Naive thymus-derived CD4-positive, alpha-beta T cell (primary cell): ENCODE measurements around the gene EHMT2. TPM values are rescaled to one million over a fixed set of nuclear protein-coding genes. Genes with fewer than 3 reads are reported as not detected.
A peak's percentile ranks its signal among the peaks of the same experiment; 100 is the strongest.
"Not testable (repeated sequence)": the region's sequence is repeated elsewhere in the genome, so short reads cannot be mapped to it uniquely, and the experiment has no call there.

Experiments used
- ATAC-seq: fragments of 150-1000 bp; cut with Tn5 transposase; 2 replicates; pipeline ENCODE4 v1.10.0; 2021; ENCODE audit warnings: mild to moderate bottlenecking, moderate library complexity
- CTCF ChIA-PET: fragments of 350-600 bp; sonication (Branson Sonifier 250); formaldehyde crosslinking; loops from one replicate; lab custom pipeline; 2021; ENCODE audit warnings: antibody characterized with exemption; lab: Charles Lee
- POLR2A ChIA-PET: fragments of 350-600 bp; sonication (Branson Sonifier 250); formaldehyde crosslinking; loops from one replicate; lab custom pipeline; 2021; ENCODE audit warnings: antibody characterized with exemption, inconsistent platforms; lab: Charles Lee
- DNase-seq, 9 donors: peaks; one replicate each; pipeline versions ENCODE4 v3.0.0 to v3.0.0-alpha.2; 2020 to 2022; ENCODE audit warnings: mixed read lengths in 1 of 9
- H3K27ac ChIP-seq: one replicate; pipeline ENCODE4 v1.7.0; 2013; ENCODE audit warnings: mild to moderate bottlenecking, low read depth, low read length, moderate library complexity
- H3K27me3 ChIP-seq, 2 donors: one replicate each; pipeline ENCODE4 v1.7.0; 2013; ENCODE audit warnings: low read length in 2 of 2, mild to moderate bottlenecking in 2 of 2, moderate library complexity in 2 of 2; ENCODE audit not compliant: control insufficient read depth in 2 of 2, insufficient read depth in 2 of 2
- H3K36me3 ChIP-seq, 3 experiments: 1 replicate in 2 of 3; 2 replicates in 1 of 3; pipeline ENCODE4 v1.7.0; 2013; ENCODE audit warnings: low read length in 3 of 3, mild to moderate bottlenecking in 3 of 3, moderate library complexity in 1 of 3; ENCODE audit not compliant: insufficient read depth in 3 of 3, control insufficient read depth in 2 of 3
- H3K4me1 ChIP-seq, 2 donors: one replicate each; pipeline ENCODE4 v1.7.0; 2013; ENCODE audit warnings: low read length in 2 of 2, mild to moderate bottlenecking in 2 of 2, moderate library complexity in 1 of 2; ENCODE audit not compliant: control insufficient read depth in 2 of 2, insufficient read depth in 2 of 2
- H3K4me3 ChIP-seq: 2 replicates; pipeline ENCODE4 v1.7.0; 2013; ENCODE audit warnings: mild to moderate bottlenecking, low read length
- H3K9me3 ChIP-seq, 3 experiments: 1 replicate in 2 of 3; 2 replicates in 1 of 3; pipeline ENCODE4 v1.7.0; 2013; ENCODE audit warnings: low read length in 3 of 3; ENCODE audit not compliant: control insufficient read depth in 2 of 3
- H3K27ac Mint-ChIP-seq, 9 donors: one replicate each; pipeline ENCODE4 v1.8.0; 2020 to 2022; ENCODE audit warnings: mixed read lengths in 9 of 9, mild to moderate bottlenecking in 8 of 9, moderate library complexity in 5 of 9, inconsistent platforms in 2 of 9
- H3K27me3 Mint-ChIP-seq, 5 donors: one replicate each; pipeline ENCODE4 v1.8.0; 2021 to 2022; ENCODE audit warnings: mixed read lengths in 5 of 5, mild to moderate bottlenecking in 1 of 5
- H3K36me3 Mint-ChIP-seq, 5 donors: one replicate each; pipeline ENCODE4 v1.8.0; 2020 to 2022; ENCODE audit warnings: mixed read lengths in 5 of 5, mild to moderate bottlenecking in 3 of 5, inconsistent platforms in 1 of 5
- H3K4me1 Mint-ChIP-seq, 7 donors: one replicate each; pipeline ENCODE4 v1.8.0; 2020 to 2022; ENCODE audit warnings: mixed read lengths in 7 of 7, mild to moderate bottlenecking in 3 of 7, inconsistent platforms in 1 of 7
- H3K4me3 Mint-ChIP-seq, 10 donors: one replicate each; pipeline ENCODE4 v1.8.0; 2020 to 2022; ENCODE audit warnings: mild to moderate bottlenecking in 10 of 10, mixed read lengths in 10 of 10, moderate library complexity in 6 of 10, inconsistent platforms in 2 of 10
- H3K9me3 Mint-ChIP-seq, 11 donors: one replicate each; pipeline ENCODE4 v1.8.0; 2020 to 2022; ENCODE audit warnings: mixed read lengths in 11 of 11, mild to moderate bottlenecking in 4 of 11, inconsistent platforms in 1 of 11, moderate library complexity in 1 of 11
- intact Hi-C, 2 donors: fragments of 100-400 bp; cut with micrococcal nuclease; formaldehyde crosslinking; loops; one replicate each; pipeline ENCODE4 v1.15.1; 2023
- polyA plus RNA-seq, 2 donors: library from polyadenylated mRNA; unstranded; fragments of 300-500 nt; fragmentation: Illumina TruSeq; gene quantifications; one replicate each; pipeline ENCODE4 v1.2.3, GENCODE V29; 2021
- total RNA-seq, 6 experiments: library from RNA in 5 of 6; stranded (reverse) in 5 of 6; gene quantifications; 1 replicate in 5 of 6; 2 replicates in 1 of 6; pipeline ENCODE4 v1.2.3 and lab custom pipeline; 2021 to 2026

EHMT2 gene
- total and polyA plus RNA-seq, 7 experiments from 2014 or later, result 37.3 to 94.2 (median 66.5) TPM

- Mint-ChIP-seq H3K4me1 (peaks cover 0 to 7% (median 0%) of the 10 kb centered on the region in 7 donors), H3K4me3 (no peak overlapping the region), H3K27ac (no peak overlapping the region), H3K36me3 (no peaks in the 10 kb centered on the region), H3K9me3 (no peaks in the 10 kb centered on the region), H3K27me3 (peaks cover 0 to 3% (median 0%) of the 10 kb centered on the region in 5 donors)
- H3K27me3 ChIP-seq, result no peaks in the 10 kb centered on the region
- no peak overlapping the region for H3K4me3 ChIP-seq
- intact Hi-C loops, result no loop called here
- POLR2A ChIA-PET, result no interaction called here
- DNase-seq (no peak), ATAC-seq (no peak)
- H3K36me3 ChIP-seq, result no peaks in the 10 kb centered on the region
- no peaks in the 10 kb centered on the region for H3K9me3 ChIP-seq
- no peaks in the 10 kb centered on the region for H3K4me1 ChIP-seq
- H3K27ac ChIP-seq, result no peak overlapping the region
- CTCF ChIA-PET, result no interaction called here
These were observed 26.3 kb downstream of the EHMT2 start for GRCh38 chr6:31871046-31871659.

- Histone ChIP-seq H3K9me3 (no peaks in the 10 kb centered on the region), H3K27ac (no peak overlapping the region), H3K27me3 (no peaks in the 10 kb centered on the region), H3K4me1 (no peaks in the 10 kb centered on the region), H3K36me3 (no peaks in the 10 kb centered on the region), H3K4me3 (no peak overlapping the region)
- H3K9me3 Mint-ChIP-seq, result no peaks in the 10 kb centered on the region
- peaks cover 0 to 7% (median 0%) of the 10 kb centered on the region in 7 donors for H3K4me1 Mint-ChIP-seq
- no peak overlapping the region for H3K27ac Mint-ChIP-seq
- CTCF ChIA-PET, result no interaction called here
- H3K4me3 Mint-ChIP-seq, result no peak overlapping the region
- DNase-seq (no peak), ATAC-seq (no peak)
- POLR2A ChIA-PET, result no interaction called here
- intact Hi-C loops, result no loop called here
- H3K27me3 Mint-ChIP-seq, result peaks cover 0 to 3% (median 0%) of the 10 kb centered on the region in 5 donors
- no peaks in the 10 kb centered on the region for H3K36me3 Mint-ChIP-seq
These were observed 27.0 kb downstream of the EHMT2 start for GRCh38 chr6:31870385-31870921.

GRCh38 chr6:31869343-31869742, 28.2 kb downstream of the EHMT2 start:
- H3K4me3 ChIP-seq, result no peak overlapping the region
- intact Hi-C loops, result loop anchor here (10.0 kb wide), 2 partner anchors 105 to 375 kb away; partner anchors contain the start of genes DXO (in 1 of the 2) and MICB (in 1 of the 2)
- H3K27me3 Mint-ChIP-seq, result peaks cover 0 to 3% (median 0%) of the 10 kb centered on the region in 5 donors

DNA sequence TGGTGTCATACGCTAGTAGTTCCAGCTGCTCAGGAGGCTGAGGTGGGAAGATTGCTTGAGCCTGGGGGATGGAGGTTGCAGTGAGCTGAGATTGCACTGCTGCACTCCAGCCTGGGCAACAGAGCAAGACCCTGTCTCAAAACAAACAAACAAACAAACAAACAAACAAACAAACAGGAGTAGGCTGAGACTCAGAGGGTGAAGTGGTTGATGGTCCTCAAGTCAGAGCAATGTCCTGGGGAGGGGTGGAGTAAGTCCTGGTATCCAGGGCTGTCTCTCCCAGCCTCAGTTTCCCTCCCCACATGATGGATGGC, 28.9 kb downstream of the EHMT2 start:
- intact Hi-C loops, result loop anchor here (10.0 kb wide), 2 partner anchors 106 to 374 kb away; partner anchors contain the start of genes DXO (in 1 of the 2) and MICB (in 1 of the 2)
- H3K27me3 Mint-ChIP-seq, DNase-seq, H3K4me3 ChIP-seq, H3K9me3 ChIP-seq, H3K27me3 ChIP-seq, CTCF ChIA-PET, H3K4me1 ChIP-seq, H3K36me3 Mint-ChIP-seq, H3K36me3 ChIP-seq, H3K9me3 Mint-ChIP-seq, ATAC-seq, H3K4me3 Mint-ChIP-seq, H3K27ac Mint-ChIP-seq, H3K27ac ChIP-seq: not testable (repeated sequence)
- peaks cover 0 to 10% (median 3%) of the 10 kb centered on the region in 7 donors for H3K4me1 Mint-ChIP-seq
- POLR2A ChIA-PET, result interaction anchor here (0.6 to 0.7 kb wide), 2 partner anchors 17 to 29 kb away, joined by 3 read pairs; partner anchors contain the start of gene EHMT2

More at GRCh38 chr6:31869343-31869742, 28.2 kb downstream of the EHMT2 start:
- no peak overlapping the region for H3K4me3 Mint-ChIP-seq
- no peaks in the 10 kb centered on the region for H3K9me3 Mint-ChIP-seq
- H3K27me3 ChIP-seq, result no peaks in the 10 kb centered on the region
- DNase-seq, result no peak
- POLR2A ChIA-PET, result interaction anchor here (0.6 kb wide), 1 partner anchor 143 kb away, joined by 3 read pairs; no protein-coding TSS in a partner anchor
- no peaks in the 10 kb centered on the region for H3K36me3 ChIP-seq
- peaks cover 0 to 1% of the 10 kb centered on the region in 2 donors for H3K4me1 ChIP-seq
- no peak overlapping the region for H3K27ac Mint-ChIP-seq
- no peak overlapping the region for H3K27ac ChIP-seq
- peaks cover 0 to 9% (median 3%) of the 10 kb centered on the region in 7 donors for H3K4me1 Mint-ChIP-seq
- no peak for ATAC-seq
- CTCF ChIA-PET, result no interaction called here
- no peaks in the 10 kb centered on the region for H3K9me3 ChIP-seq
- H3K36me3 Mint-ChIP-seq, result no peaks in the 10 kb centered on the region

- Histone ChIP-seq H3K27ac (no peak overlapping the region), H3K4me3 (no peak overlapping the region), H3K36me3 (peaks cover 0 to 9% (median 0%) of the 10 kb centered on the region in 3 experiments), H3K4me1 (peaks cover 8 to 15% of the 10 kb centered on the region in 2 donors), H3K27me3 (no peaks in the 10 kb centered on the region), H3K9me3 (no peaks in the 10 kb centered on the region)
- ATAC-seq (no peak), DNase-seq (no peak)
- peak overlapping the region in 1 of 10 donors; percentile 90 for H3K4me3 Mint-ChIP-seq
- H3K27ac Mint-ChIP-seq, result peak overlapping the region in 2 of 9 donors; percentile 9 to 31
- intact Hi-C loops, result loop anchor here (10.0 kb wide), 2 partner anchors 109 to 371 kb away; partner anchors contain the start of genes DXO (in 1 of the 2) and MICB (in 1 of the 2)
- POLR2A ChIA-PET, result interaction anchor here (0.5 kb wide), 1 partner anchor 154 kb away, joined by 3 read pairs; no protein-coding TSS in a partner anchor
- peaks cover 14 to 29% (median 20%) of the 10 kb centered on the region in 7 donors for H3K4me1 Mint-ChIP-seq
- CTCF ChIA-PET, result interaction anchor here (0.6 kb wide), 1 partner anchor 736 kb away, joined by 5 read pairs; no protein-coding TSS in a partner anchor
- H3K36me3 Mint-ChIP-seq, result peaks cover 0 to 2% (median 0%) of the 10 kb centered on the region in 5 donors
- peaks cover 0 to 4% (median 0%) of the 10 kb centered on the region in 11 donors for H3K9me3 Mint-ChIP-seq
- H3K27me3 Mint-ChIP-seq, result peaks cover 0 to 2% (median 0%) of the 10 kb centered on the region in 5 donors
These were observed 32.0 kb downstream of the EHMT2 start for GRCh38 chr6:31865205-31866118.

- H3K27me3 Mint-ChIP-seq, result peaks cover 0 to 2% (median 0%) of the 10 kb centered on the region in 5 donors
- ATAC-seq, result no peak
- intact Hi-C loops, result loop anchor here (1.0 to 10.0 kb wide), 5 partner anchors 110 to 708 kb away; partner anchors contain the start of genes ATP6V1G2 (in 1 of the 2), CCHCR1 (in 1 of the 2), DXO (in 1 of the 2) and MICB (in 1 of the 2)
These were observed 32.7 kb downstream of the EHMT2 start for GRCh38 chr6:31864818-31865204.

More at GRCh38 chr6:31864818-31865204, 32.7 kb downstream of the EHMT2 start:
- Mint-ChIP-seq H3K4me1 (peaks cover 14 to 29% (median 20%) of the 10 kb centered on the region in 7 donors), H3K4me3 (peak overlapping the region in 4 of 10 donors; percentile 90 to 95 (median 93)), H3K9me3 (peaks cover 0 to 6% (median 0%) of the 10 kb centered on the region in 11 donors), H3K27ac (peak overlapping the region in 2 of 9 donors; percentile 31 to 95), H3K36me3 (peaks cover 0 to 5% (median 0%) of the 10 kb centered on the region in 5 donors)
- POLR2A ChIA-PET, result interaction anchor here (0.5 to 1.3 kb wide), 5 partner anchors 10 to 323 kb away, joined by 3 to 4 read pairs (median 3); no protein-coding TSS in a partner anchor
- peaks cover 8 to 15% of the 10 kb centered on the region in 2 donors for H3K4me1 ChIP-seq
- no peaks in the 10 kb centered on the region for H3K27me3 ChIP-seq
- H3K27ac ChIP-seq, result no peak overlapping the region
- no peaks in the 10 kb centered on the region for H3K9me3 ChIP-seq
- no peak overlapping the region for H3K4me3 ChIP-seq
- CTCF ChIA-PET, result interaction anchor here (0.6 kb wide), 1 partner anchor 735 kb away, joined by 5 read pairs; no protein-coding TSS in a partner anchor
- H3K36me3 ChIP-seq, result peaks cover 0 to 15% (median 0%) of the 10 kb centered on the region in 3 experiments
- DNase-seq, result no peak
